Right lobe of liver (tissue), 6 donors: ENCODE data around the gene TTLL1. TPM values are rescaled to one million over a fixed set of nuclear protein-coding genes. Genes with fewer than 3 reads are reported as not detected.
"Not testable (repeated sequence)": the region's sequence is repeated elsewhere in the genome, so short reads cannot be mapped to it uniquely, and the experiment has no call there.

Experiments
- ATAC-seq, 4 donors: fragments of 200-7000 bp; cut with Tn5 transposase; one replicate each; pipeline ENCODE4 v1.9.1; 2020; ENCODE audit warnings: mild to moderate bottlenecking in 4 of 4, moderate library complexity in 4 of 4
- DNase-seq, 3 donors: peaks; one replicate each; pipeline ENCODE4 v3.0.0-alpha.2; 2020
- H3K27ac ChIP-seq, 3 donors: fragments of 200-600 bp; one replicate each; pipeline ENCODE4 v1.8.0; 2022
- H3K27me3 ChIP-seq, 2 donors: fragments of 200-600 bp; one replicate each; pipeline ENCODE4 v1.8.0; 2022
- H3K36me3 ChIP-seq, 4 donors: fragments of 200-600 bp; sonication (generic) in 1 of 4; one replicate each; pipeline versions ENCODE4 v1.5.1 to v1.8.0; 2017 to 2022; ENCODE audit warnings: control low read depth in 1 of 4
- H3K4me1 ChIP-seq, 4 donors: fragments of 200-600 bp; sonication (generic) in 1 of 4; one replicate each; pipeline versions ENCODE4 v1.5.1 to v1.8.0; 2017 to 2022; ENCODE audit warnings: control low read depth in 1 of 4
- H3K4me3 ChIP-seq, 3 donors: fragments of 200-600 bp; one replicate each; pipeline ENCODE4 v1.8.0; 2022
- H3K9me3 ChIP-seq, 4 donors: fragments of 200-600 bp; sonication (generic) in 1 of 4; one replicate each; pipeline versions ENCODE4 v1.5.1 to v1.8.0; 2017 to 2022; ENCODE audit warnings: control low read depth in 1 of 4
- CTCF ChIP-seq, 4 donors: fragments of 200-600 bp in 3 of 4; fragments of 450-650 bp in 1 of 4; IDR thresholded peaks; one replicate each; pipeline versions ENCODE4 v1.5.1 to v1.8.0; 2016 to 2022; ENCODE audit warnings: antibody characterized with exemption in 4 of 4, mild to moderate bottlenecking in 2 of 4
- POLR2A ChIP-seq: fragments of 450-650 bp; IDR thresholded peaks from one replicate; pipeline ENCODE4 v1.6.1; 2017; ENCODE audit warnings: antibody characterized with exemption, mild to moderate bottlenecking
- WGBS: methylation state at CpG from one replicate; pipeline ENCODE4 v1.1.6; 2018; ENCODE audit warnings: low coverage, low lambda C conversion rate; ENCODE audit not compliant: insufficient coverage; ENCODE audit errors: missing lambda C conversion rate; 5-methylcytosine and 5-hydroxymethylcytosine counted together
- intact Hi-C, 2 donors: fragments of 100-400 bp; cut with DNase I; formaldehyde crosslinking; loops; one replicate each; pipeline versions ENCODE4 v1.11.2 to v1.14.1; 2022
- total RNA-seq, 6 experiments: library from RNA; depleted of rRNA in 2 of 6; stranded (reverse); fragments of >200 nt in 2 of 6; fragmentation: NEBNext Ultra II Directional in 3 of 6; extraction: Animal tissue kit (Norgen Biotek cat#: 25700) in 3 of 6; gene quantifications; one replicate each; pipeline versions ENCODE4 v1.1.0 to v1.2.4, GENCODE V29; 2016 to 2023
- donor health status: DM: no; HTN: yes; CAD: no.
- donor health status: DM: no; HTN: no; CAD: no.
- donor health status: DM: no; HTN: no; CAD: no.
- donor health status: DM: no; HTN: yes; CAD: no.
- donor health status: DM: no; HTN: yes; CAD: no.

Gene TTLL1
- total RNA-seq, 6 experiments from 2014 or later: 0.97 to 2.0 (median 1.3) TPM

- Histone ChIP-seq H3K4me1 (peaks cover 6 to 67% (median 21%) of the 10 kb centered on the region in 4 donors), H3K4me3 (no peak overlapping the region), H3K27me3 (no peaks in the 10 kb centered on the region), H3K36me3 (no peaks in the 10 kb centered on the region), H3K9me3 (no peaks in the 10 kb centered on the region), H3K27ac (peak overlapping the region in 1 of 3 donors; percentile 92)
- 65% methylated on average over 6 of the region's 6 CpGs for WGBS
- intact Hi-C loops: no loop called here
- ATAC-seq (no peak), DNase-seq (no peak)
- TF ChIP-seq CTCF (IDR thresholded peaks at IDR 0.05) (no peak), POLR2A (no peak)
Observed at GRCh38 chr22:42997582-42998090, 91.6 kb downstream of the TTLL1 start.

- intact Hi-C loops: no loop called here
- ATAC-seq (peak in 1 of 4 donors; percentile 2), DNase-seq (no peak)
- peaks cover 6 to 65% (median 19%) of the 10 kb centered on the region in 4 donors for H3K4me1 ChIP-seq
- 27% methylated on average over 8 of the region's 10 CpGs for WGBS
- H3K36me3 ChIP-seq: no peaks in the 10 kb centered on the region
- H3K9me3 ChIP-seq: no peaks in the 10 kb centered on the region
- no peaks in the 10 kb centered on the region for H3K27me3 ChIP-seq
- H3K4me3 ChIP-seq: no peak overlapping the region
- peak overlapping the region; percentile 34 to 92 (median 36) for H3K27ac ChIP-seq
- TF ChIP-seq POLR2A (no peak), CTCF (IDR thresholded peaks at IDR 0.05) (no peak)
Observed at GRCh38 chr22:42996646-42997365, 92.4 kb downstream of the TTLL1 start.

- intact Hi-C loops, H3K27me3 ChIP-seq, H3K36me3 ChIP-seq, H3K9me3 ChIP-seq, ATAC-seq, H3K4me3 ChIP-seq, DNase-seq: not testable (repeated sequence)
- H3K27ac ChIP-seq: peak overlapping the region; percentile 76 to 94 (median 92)
- H3K4me1 ChIP-seq: peaks cover 6 to 53% (median 19%) of the 10 kb centered on the region in 4 donors
- WGBS: 26% methylated on average over 6 of the region's 7 CpGs
Observed at GRCh38 chr22:42995654-42996053, 93.5 kb downstream of the TTLL1 start.

- peak overlapping the region; percentile 9 to 49 (median 40) for H3K4me3 ChIP-seq
- no peaks in the 10 kb centered on the region for H3K27me3 ChIP-seq
- peak overlapping the region; percentile 76 to 94 (median 92) for H3K27ac ChIP-seq
- peak in 2 of 3 donors; percentile 74 to 79 for DNase-seq
- peaks cover 6 to 53% (median 19%) of the 10 kb centered on the region in 4 donors for H3K4me1 ChIP-seq
- no peaks in the 10 kb centered on the region for H3K9me3 ChIP-seq
- 3% methylated on average over 9 of the region's 9 CpGs for WGBS
- peak; percentile 79 to 86 (median 80) for ATAC-seq
- intact Hi-C loops: no loop called here
- no peaks in the 10 kb centered on the region for H3K36me3 ChIP-seq
- TF ChIP-seq CTCF (IDR thresholded peaks at IDR 0.05): no peak
- peak; percentile 80 for TF ChIP-seq POLR2A
Observed at GRCh38 chr22:42994917-42995562, 94.2 kb downstream of the TTLL1 start.
